Hippocampal formation (tissue), 2 donors: Measurements from ENCODE around the gene LMX1B.
"Not testable (repeated sequence)": the region's sequence is repeated elsewhere in the genome, so short reads cannot be mapped to it uniquely, and the experiment has no call there.

Source experiments
- DNase-seq, 2 donors: peaks; one replicate each; lab custom pipeline; 2025; lab: John Stamatoyannopoulos, UW

The LMX1B gene

DNA sequence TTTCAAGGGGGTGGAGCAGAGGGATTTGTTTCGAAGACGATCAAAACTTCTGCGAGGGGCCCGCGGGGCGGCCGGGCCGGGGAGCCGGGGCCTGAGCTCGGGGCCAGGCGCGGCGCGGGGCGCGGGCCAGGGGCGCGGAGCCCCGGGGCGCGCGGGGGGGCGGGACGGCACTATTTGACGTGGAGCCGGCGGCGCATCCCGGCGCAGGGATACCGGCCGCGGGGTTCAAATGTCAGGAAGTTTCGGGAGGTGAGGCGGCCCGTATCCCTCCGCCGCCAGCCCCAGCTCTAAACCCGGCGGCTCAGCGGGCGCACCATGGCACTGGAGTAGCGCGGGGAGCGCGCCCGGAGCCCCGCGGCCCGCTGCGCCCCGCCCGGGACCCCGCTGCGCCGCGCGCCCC, at the start of gene LMX1B:
Gene LMX1B (plus strand): TSS at position 278 of the 400 bp plus-strand sequence. CDS start 522 bp downstream, outside the sequence.
- DNase-seq = no peak

GRCh38 chr9:126564128-126564527, 49.6 kb upstream of the LMX1B start:
- no peak for DNase-seq

DNA sequence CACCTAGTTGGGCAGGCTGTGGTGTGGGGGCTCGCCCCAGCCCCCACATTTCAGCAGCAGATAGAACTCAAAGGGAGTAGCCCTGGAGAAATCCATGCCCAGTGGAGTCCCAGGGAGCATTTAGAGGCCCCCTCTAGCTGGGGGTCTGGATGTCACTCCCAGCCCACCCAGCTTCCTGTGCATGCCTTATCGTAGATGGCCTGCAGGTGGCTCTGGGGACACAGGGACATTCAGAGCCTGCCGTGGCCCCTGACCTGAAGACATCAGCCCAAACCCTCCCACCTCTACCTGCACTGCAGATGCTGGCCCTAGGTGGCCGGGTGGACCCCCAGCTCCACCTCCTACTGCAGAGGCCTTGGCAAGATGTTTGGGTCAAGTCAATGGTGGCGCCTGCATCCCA, 49.0 kb upstream of the LMX1B start:
- no peak for DNase-seq

DNA sequence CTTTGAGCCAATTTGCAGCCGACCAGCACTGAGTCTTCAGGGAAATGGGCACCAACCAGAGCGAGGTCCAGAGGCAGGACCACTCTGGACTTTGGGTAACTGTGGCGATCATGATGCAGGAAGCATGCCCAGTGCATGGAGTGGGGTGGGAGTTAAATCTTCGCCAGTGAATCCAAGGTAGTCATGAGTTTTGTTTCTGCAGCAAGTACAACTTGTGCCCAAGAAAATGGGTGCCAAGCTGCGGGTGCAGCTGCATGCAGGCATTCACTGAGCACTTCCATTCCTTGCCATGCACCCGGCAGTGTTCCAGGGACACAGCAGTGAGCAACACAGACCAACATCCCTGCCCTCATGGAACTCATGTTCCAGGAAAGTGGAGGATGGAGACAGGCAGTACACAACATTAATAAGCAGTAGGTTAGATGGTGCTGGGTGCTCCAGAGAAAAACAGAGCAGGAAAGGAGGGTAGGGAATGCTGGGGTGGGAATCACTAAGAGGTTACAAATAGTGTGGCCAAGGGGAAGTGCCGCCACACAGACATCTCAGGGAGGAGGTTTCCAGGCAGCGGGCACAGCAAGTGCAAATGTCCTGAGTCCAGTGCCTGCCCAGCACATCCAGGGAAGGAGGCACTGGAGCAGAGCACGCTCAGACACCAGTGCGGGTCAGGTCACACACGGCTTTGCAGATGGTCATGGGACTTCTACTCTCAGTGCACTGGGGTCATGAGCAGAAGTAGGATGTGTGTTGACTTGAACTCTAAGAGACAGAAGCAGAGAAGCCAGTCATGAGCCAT, 48.2 kb upstream of the LMX1B start:
- no peak for DNase-seq

DNA sequence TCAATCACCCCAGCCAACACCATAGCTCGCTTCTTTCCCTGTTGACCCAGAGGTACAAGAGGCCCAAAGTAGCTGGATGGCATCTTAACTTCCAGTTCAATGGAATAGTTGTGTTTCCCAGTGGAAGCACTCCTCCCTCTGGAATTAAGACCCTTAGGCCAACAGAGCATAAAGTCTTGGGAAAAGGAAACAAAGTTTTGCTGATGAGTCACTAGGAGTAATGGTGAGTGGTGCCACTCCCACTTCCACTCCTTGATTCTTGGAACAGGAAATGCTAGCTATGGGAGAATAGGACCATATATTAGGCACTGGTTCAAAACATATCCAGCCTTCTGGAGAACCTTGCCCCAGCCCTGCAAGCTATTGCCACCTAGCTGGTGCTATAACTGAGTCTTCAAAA, 44.7 kb upstream of the LMX1B start:
- DNase-seq = no peak

DNA sequence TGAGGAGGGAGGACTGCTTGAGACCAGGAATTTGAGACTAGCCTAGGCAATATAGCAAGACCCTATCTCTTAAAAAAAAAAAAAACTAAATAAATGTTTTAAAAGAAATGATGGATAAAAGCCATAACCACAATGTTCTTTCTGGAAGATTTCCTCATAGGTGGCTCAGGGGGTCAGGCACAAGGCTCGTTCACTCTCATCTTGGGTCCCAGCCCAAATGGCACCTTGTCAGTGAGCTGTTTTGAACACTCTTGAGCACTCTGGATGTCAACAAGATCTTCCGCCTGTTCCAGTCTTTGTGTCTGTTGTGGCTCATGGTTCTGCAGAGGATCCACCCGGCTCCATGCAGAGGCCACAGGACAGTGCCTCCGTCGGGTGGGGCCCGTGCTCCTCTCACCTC, 35.7 kb upstream of the LMX1B start:
- DNase-seq = no peak

GRCh38 chr9:126580319-126580718, 33.4 kb upstream of the LMX1B start:
- DNase-seq = not testable (repeated sequence)

DNA sequence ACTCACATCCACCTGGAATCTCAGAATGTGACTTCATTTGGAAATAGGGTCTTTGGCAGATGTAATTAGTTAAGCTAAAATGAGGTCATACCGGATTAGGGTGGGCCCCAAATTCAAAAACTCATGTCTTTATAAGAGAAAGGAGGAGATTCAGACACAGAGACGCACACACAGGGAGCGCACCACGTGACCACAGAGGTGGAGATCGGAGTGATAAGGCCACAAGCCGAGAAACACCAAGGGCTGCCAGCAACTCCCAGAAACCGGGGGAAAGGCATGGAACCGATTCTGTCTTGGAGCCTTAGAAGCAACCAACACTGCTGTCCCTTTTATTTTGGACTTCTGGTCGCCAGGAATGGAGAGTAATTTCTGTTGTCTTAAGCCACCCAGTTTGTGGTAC, 31.8 kb upstream of the LMX1B start:
- DNase-seq = no peak

GRCh38 chr9:126582427-126582826, 31.3 kb upstream of the LMX1B start:
- no peak for DNase-seq

GRCh38 chr9:126583144-126583760, 30.5 kb upstream of the LMX1B start:
- DNase-seq = no peak

- DNase-seq = no peak
Observed at GRCh38 chr9:126584611-126585010, 29.1 kb upstream of the LMX1B start.

DNA sequence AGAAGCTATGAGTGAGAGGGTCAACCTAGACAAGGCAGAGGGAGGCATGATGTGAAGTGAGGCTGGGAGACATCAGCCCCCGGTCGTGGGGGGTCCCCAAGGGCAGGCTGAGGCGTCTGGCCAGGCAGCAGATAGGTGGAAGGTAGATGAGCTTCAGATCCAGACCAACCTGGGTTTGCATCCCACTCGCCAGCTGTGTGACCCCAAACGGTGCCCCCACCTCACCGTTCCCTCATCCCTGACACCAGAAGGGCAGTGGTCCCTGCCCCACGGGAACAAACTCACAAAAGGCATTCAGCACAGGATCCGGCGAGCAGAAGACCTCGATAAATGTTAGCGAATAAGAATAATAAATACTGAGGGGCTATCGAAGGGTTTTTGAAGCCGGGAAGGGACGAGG, 27.5 kb upstream of the LMX1B start:
- no peak for DNase-seq

DNA sequence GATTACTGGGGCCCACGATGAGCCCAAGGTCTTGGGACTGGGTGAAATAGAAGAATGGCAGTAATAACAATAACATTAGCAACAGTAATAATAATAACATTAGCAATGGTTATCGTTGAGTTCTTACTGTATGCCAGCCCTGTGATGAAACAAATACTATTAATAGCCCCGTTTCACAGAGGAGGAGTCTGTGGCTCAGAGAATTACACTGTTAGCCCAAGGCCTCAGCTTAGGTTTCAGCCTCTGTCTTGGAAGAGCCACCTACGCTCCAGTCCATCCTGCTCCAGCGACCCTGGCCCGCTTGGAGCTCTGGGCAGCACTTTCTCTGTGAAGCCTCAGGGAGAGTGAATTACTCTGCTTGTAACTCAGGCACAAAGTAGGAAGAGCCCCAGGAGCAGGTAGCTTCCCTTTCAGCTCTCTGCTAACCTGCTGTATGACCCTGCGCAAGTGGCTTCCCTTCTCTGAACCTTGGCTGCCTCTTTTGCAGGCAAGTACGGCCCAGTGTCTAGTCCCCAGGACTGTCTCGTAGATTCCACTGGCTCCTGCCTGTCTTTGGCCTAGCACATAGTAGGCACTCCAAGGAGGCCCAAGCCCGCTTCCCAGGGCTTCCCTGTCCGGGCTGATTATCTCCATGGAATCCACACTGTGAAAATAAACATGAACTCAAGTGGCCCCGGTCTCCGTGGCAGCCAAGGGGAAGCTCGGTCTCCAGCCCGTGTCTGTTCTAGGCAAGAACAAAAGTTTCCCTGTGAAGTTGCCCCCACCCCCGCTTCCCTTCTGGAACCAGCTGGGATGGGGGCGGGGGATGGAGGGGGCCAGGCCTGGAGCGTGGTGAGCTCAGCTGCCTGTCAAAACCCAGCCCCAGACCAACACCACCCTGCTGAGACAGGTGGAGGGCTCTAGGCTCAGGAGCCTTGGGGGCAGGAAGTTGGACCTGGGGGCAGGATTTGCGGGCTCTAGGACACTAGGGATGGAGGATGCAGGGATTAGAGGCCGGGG, 26.2 kb upstream of the LMX1B start:
- DNase-seq = peak; percentile 46 to 70

GRCh38 chr9:126588491-126589168, 25.1 kb upstream of the LMX1B start:
- no peak for DNase-seq

DNA sequence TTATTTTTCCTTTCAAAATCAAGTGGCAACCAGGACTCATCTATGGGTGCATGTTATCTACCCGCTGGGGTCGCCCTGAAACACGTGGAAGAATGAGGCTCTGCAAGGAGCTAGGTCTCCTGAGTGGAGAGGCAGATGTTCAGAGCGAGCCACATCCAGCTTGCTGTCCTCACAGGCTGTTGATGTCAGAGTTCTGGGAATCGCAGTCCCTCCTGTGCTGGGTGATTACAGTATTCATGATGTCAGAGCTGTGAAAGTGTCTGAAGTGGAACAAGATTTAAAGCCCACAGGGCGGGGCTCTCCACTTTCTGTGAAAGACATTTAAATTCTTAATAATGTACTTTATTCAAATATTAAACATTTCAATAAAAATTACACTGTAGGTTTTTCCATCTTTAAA, 24.4 kb upstream of the LMX1B start:
- DNase-seq = no peak

GRCh38 chr9:126591083-126591482, 22.6 kb upstream of the LMX1B start:
- DNase-seq = no peak

- DNase-seq = no peak
Observed at GRCh38 chr9:126591922-126592321, 21.8 kb upstream of the LMX1B start.

GRCh38 chr9:126592461-126592860, 21.3 kb upstream of the LMX1B start:
- no peak for DNase-seq

- no peak for DNase-seq
Observed at GRCh38 chr9:126595982-126596381, 17.7 kb upstream of the LMX1B start.

DNA sequence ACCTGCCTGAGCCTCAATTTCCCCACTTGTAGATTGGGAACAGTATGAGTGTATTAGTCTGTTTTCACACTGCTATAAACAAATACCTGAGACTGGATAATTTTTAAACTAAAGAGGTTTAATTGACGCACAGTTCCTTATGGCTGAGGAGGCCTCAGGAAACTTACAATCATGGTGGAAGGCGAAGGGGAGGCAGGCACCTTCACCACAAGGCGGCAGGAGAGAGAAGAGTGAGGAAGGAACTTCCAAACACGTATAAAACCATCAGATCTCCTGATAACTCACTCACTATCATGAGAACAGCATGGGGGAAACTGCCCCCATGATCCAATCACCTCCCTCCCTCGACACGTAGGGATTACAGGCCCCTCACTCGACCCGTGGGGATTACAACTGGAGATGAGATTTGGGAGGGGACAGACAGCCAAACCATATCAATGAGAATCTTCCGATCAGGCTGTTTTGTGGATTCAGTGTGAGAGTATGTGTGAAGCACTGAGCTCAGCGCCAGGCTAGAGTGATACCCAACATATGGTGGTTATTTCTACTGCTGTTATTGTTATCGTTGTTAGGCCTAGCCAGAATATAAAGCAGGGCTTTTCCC, 14.6 kb upstream of the LMX1B start:
- no peak for DNase-seq
